IPS DF 19.7 (cell line): Measurements from ENCODE around the gene TSPAN17.

Source experiments
- DNase-seq: peaks from one replicate; pipeline ENCODE4 v3.0.0-alpha.2; 2013; ENCODE audit warnings: low read depth, low spot score

The TSPAN17 gene

GRCh38 chr5:176642675-176643490, 4.4 kb upstream of the TSPAN17 start:
- DNase-seq: no peak

GRCh38 chr5:176643491-176644219, 3.6 kb upstream of the TSPAN17 start:
- DNase-seq: no peak

- no peak for DNase-seq
Measured at GRCh38 chr5:176644294-176644693, 3.0 kb upstream of the TSPAN17 start.

- no peak for DNase-seq
Measured at GRCh38 chr5:176644878-176645670, 2.2 kb upstream of the TSPAN17 start.

GRCh38 chr5:176646049-176646706, 1.1 kb upstream of the TSPAN17 start:
- DNase-seq: no peak

- DNase-seq: no peak
Measured at GRCh38 chr5:176646707-176647029, 616 bp upstream of the TSPAN17 start.

GRCh38 chr5:176647843-176648473, 674 bp downstream of the TSPAN17 start:
- DNase-seq: no peak

- no peak for DNase-seq
Measured at GRCh38 chr5:176648474-176649194, 1.4 kb downstream of the TSPAN17 start.

- DNase-seq: no peak
Measured at GRCh38 chr5:176650354-176650884, 3.1 kb downstream of the TSPAN17 start.

- DNase-seq: no peak
Measured at GRCh38 chr5:176651472-176651980, 4.2 kb downstream of the TSPAN17 start.

GRCh38 chr5:176652136-176652535, 4.9 kb downstream of the TSPAN17 start:
- no peak for DNase-seq

GRCh38 chr5:176653401-176654385, 6.4 kb downstream of the TSPAN17 start:
- no peak for DNase-seq

GRCh38 chr5:176654856-176655255, 7.6 kb downstream of the TSPAN17 start:
- no peak for DNase-seq

GRCh38 chr5:176656467-176656990, 9.2 kb downstream of the TSPAN17 start:
- DNase-seq: no peak

GRCh38 chr5:176658007-176658599, 10.8 kb downstream of the TSPAN17 start:
- DNase-seq: peak; percentile 56

- DNase-seq: no peak
Measured at GRCh38 chr5:176658817-176659511, 11.7 kb downstream of the TSPAN17 start.

GRCh38 chr5:176659512-176659839, 12.2 kb downstream of the TSPAN17 start:
- DNase-seq: no peak
